CD14-positive monocyte (primary cell): ENCODE data around the gene GATA5. TPM values are rescaled to one million over a fixed set of nuclear protein-coding genes. Genes with fewer than 3 reads are reported as not detected.

Experiments used
- DNase-seq, 3 donors: peaks; one replicate each; pipeline ENCODE4 v3.0.0-alpha.2; 2011 to 2022
- H2AFZ ChIP-seq: 2 replicates; pipeline ENCODE4 v1.6.0; 2012; ENCODE audit warnings: mild to moderate bottlenecking, low read depth, low read length, inconsistent platforms; ENCODE audit not compliant: insufficient read depth, poor library complexity, severe bottlenecking
- H3K27ac ChIP-seq, 2 donors: 1 replicate in 1 of 2; 2 replicates in 1 of 2; pipeline ENCODE4 v1.5.1; 2012 to 2013; ENCODE audit warnings: low read length in 2 of 2, control low read depth in 1 of 2, inconsistent platforms in 1 of 2, low read depth in 1 of 2, mild to moderate bottlenecking in 1 of 2
- H3K27me3 ChIP-seq, 2 donors: one replicate each; pipeline versions ENCODE4 v1.6.0 to v1.6.1; 2011 to 2013; ENCODE audit warnings: low read length in 2 of 2; ENCODE audit not compliant: control insufficient read depth in 2 of 2, insufficient read depth in 2 of 2
- H3K36me3 ChIP-seq, 2 donors: replicated peaks in 1 of 2; 1 replicate in 1 of 2; 2 replicates in 1 of 2; pipeline versions ENCODE4 v1.5.1 to v1.6.1; 2012 to 2013; ENCODE audit warnings: low read length in 2 of 2, control low read depth in 1 of 2, inconsistent platforms in 1 of 2, mild to moderate bottlenecking in 1 of 2; ENCODE audit not compliant: insufficient read depth in 2 of 2, control insufficient read depth in 1 of 2
- H3K4me1 ChIP-seq, 2 donors: 1 replicate in 1 of 2; 2 replicates in 1 of 2; pipeline versions ENCODE4 v1.5.1 to v1.6.1; 2012 to 2013; ENCODE audit warnings: low read length in 2 of 2, control low read depth in 1 of 2, inconsistent platforms in 1 of 2, mild to moderate bottlenecking in 1 of 2, moderate library complexity in 1 of 2; ENCODE audit not compliant: insufficient read depth in 2 of 2, control insufficient read depth in 1 of 2
- H3K4me2 ChIP-seq: replicated peaks from 2 replicates; pipeline ENCODE3; 2012; ENCODE audit warnings: low read length, moderate library complexity, mild to moderate bottlenecking; ENCODE audit not compliant: poor library complexity, severe bottlenecking; ENCODE audit errors: extremely low read depth
- H3K4me3 ChIP-seq, 3 experiments: fragments of 200-600 bp in 1 of 3; sonication (generic) in 1 of 3; replicated peaks in 1 of 3; 1 replicate in 2 of 3; 2 replicates in 1 of 3; pipeline ENCODE4 v1.5.1; 2011 to 2013; ENCODE audit warnings: low read length in 3 of 3, mild to moderate bottlenecking in 3 of 3, control low read depth in 2 of 3, low read depth in 2 of 3, inconsistent platforms in 1 of 3, moderate library complexity in 1 of 3
- H3K79me2 ChIP-seq: 2 replicates; pipeline ENCODE4 v1.6.0; 2012; ENCODE audit warnings: mild to moderate bottlenecking, control low read depth, inconsistent platforms, low read length, moderate library complexity; ENCODE audit not compliant: insufficient read depth
- H3K9ac ChIP-seq: 2 replicates; pipeline ENCODE4 v1.6.0; 2017; ENCODE audit warnings: low read length, mild to moderate bottlenecking; ENCODE audit not compliant: insufficient read depth, poor library complexity, severe bottlenecking
- H3K9me3 ChIP-seq, 2 donors: replicated peaks in 1 of 2; 1 replicate in 1 of 2; 2 replicates in 1 of 2; pipeline versions ENCODE4 v1.5.1 to v1.6.1; 2012 to 2013; ENCODE audit warnings: low read length in 2 of 2, control low read depth in 1 of 2; ENCODE audit not compliant: control insufficient read depth in 1 of 2, insufficient read depth in 1 of 2
- H4K20me1 ChIP-seq: 2 replicates; pipeline ENCODE4 v1.6.0; 2012; ENCODE audit warnings: mild to moderate bottlenecking, low read length, control low read depth, moderate library complexity; ENCODE audit not compliant: insufficient read depth
- H3K27ac Mint-ChIP-seq, 7 donors: one replicate each; pipeline ENCODE4 v1.8.0; 2020; ENCODE audit warnings: mild to moderate bottlenecking in 7 of 7, mixed read lengths in 7 of 7, moderate library complexity in 6 of 7, inconsistent platforms in 2 of 7
- H3K27me3 Mint-ChIP-seq, 3 donors: one replicate each; pipeline ENCODE4 v1.8.0; 2021 to 2022; ENCODE audit warnings: low read depth in 3 of 3, mild to moderate bottlenecking in 3 of 3, mixed read lengths in 3 of 3, moderate library complexity in 3 of 3, inconsistent platforms in 1 of 3
- H3K36me3 Mint-ChIP-seq, 2 donors: one replicate each; pipeline ENCODE4 v1.8.0; 2020; ENCODE audit warnings: mixed read lengths in 2 of 2, inconsistent platforms in 1 of 2, mild to moderate bottlenecking in 1 of 2
- H3K4me1 Mint-ChIP-seq: one replicate; pipeline ENCODE4 v1.8.0; 2020; ENCODE audit warnings: mild to moderate bottlenecking, mixed read lengths
- H3K4me3 Mint-ChIP-seq, 2 donors: one replicate each; pipeline ENCODE4 v1.8.0; 2020; ENCODE audit warnings: mild to moderate bottlenecking in 2 of 2, mixed read lengths in 2 of 2, moderate library complexity in 1 of 2
- H3K9me3 Mint-ChIP-seq, 7 donors: one replicate each; pipeline ENCODE4 v1.8.0; 2020 to 2022; ENCODE audit warnings: mixed read lengths in 7 of 7, mild to moderate bottlenecking in 6 of 7, moderate library complexity in 6 of 7, inconsistent platforms in 2 of 7
- WGBS: methylation state at CpG from one replicate; pipeline ENCODE4 v1.1.5; 2013; ENCODE audit warnings: missing lambda C conversion rate; ENCODE audit not compliant: insufficient coverage; 5-methylcytosine and 5-hydroxymethylcytosine counted together
- intact Hi-C, 2 donors: fragments of 100-400 bp; cut with micrococcal nuclease; formaldehyde crosslinking; loops; one replicate each; pipeline versions ENCODE4 v1.15.0 to v1.15.1; 2023
- polyA plus RNA-seq, 3 donors: library from polyadenylated mRNA; depleted of rRNA in 1 of 3; unstranded in 2 of 3; stranded (reverse) in 1 of 3; fragments of 300-500 nt in 2 of 3; fragments of >200 nt in 1 of 3; fragmentation: Illumina TruSeq in 2 of 3; gene quantifications; 1 replicate in 2 of 3; 2 replicates in 1 of 3; pipeline ENCODE4 v1.2.3, GENCODE V29; 2012 to 2021
- TF ChIP-seq, protein P1 (sequence below): fragments of 200-600 bp; IDR thresholded peaks from one replicate; pipeline ENCODE4 v1.8.0; 2022; ENCODE audit warnings: antibody characterized with exemption, mild to moderate bottlenecking

The GATA5 gene
- polyA plus RNA-seq, 3 donors, result not detected

DNA sequence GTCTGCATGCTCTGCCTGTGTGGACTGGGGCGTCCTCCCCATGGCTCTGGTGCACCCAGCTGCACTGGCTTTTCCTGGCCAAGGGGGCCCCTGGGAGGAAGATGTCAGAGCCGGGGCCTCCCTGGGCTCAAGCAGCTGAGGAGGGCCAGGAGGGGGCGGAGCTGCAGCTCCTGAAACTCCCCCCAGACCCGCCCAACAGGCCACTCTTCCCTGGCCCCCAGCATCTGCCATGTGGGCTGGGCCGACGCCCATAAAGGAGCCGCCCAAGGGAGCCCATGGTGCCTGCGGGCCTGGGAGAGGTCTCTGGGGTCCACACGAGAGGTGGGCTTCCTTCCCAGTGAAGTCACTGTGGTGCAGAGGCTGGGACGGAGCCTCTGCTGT lies 52.5 kb downstream of the GATA5 start:
- Mint-ChIP-seq H3K4me1 (no peaks in the 10 kb centered on the region), H3K4me3 (no peak overlapping the region), H3K27ac (no peak overlapping the region), H3K9me3 (peaks cover 0 to 5% (median 0%) of the 10 kb centered on the region in 7 donors), H3K27me3 (peaks cover 2 to 11% (median 4%) of the 10 kb centered on the region in 3 donors), H3K36me3 (no peaks in the 10 kb centered on the region)
- Histone ChIP-seq H3K4me2 (no peak overlapping the region), H3K36me3 (no peaks in the 10 kb centered on the region), H3K27ac (no peak overlapping the region), H2AFZ (no peak overlapping the region), H4K20me1 (no peaks in the 10 kb centered on the region), H3K79me2 (no peaks in the 10 kb centered on the region), H3K4me1 (no peaks in the 10 kb centered on the region), H3K27me3 (no peaks in the 10 kb centered on the region), H3K4me3 (no peak overlapping the region), H3K9me3 (peaks cover 0 to 5% of the 10 kb centered on the region in 2 donors), H3K9ac (no peak overlapping the region)
- intact Hi-C loops, result no loop called here
- 56% methylated on average over 10 of the region's 10 CpGs for WGBS
- no peak for DNase-seq
- TF ChIP-seq, protein P1, sequence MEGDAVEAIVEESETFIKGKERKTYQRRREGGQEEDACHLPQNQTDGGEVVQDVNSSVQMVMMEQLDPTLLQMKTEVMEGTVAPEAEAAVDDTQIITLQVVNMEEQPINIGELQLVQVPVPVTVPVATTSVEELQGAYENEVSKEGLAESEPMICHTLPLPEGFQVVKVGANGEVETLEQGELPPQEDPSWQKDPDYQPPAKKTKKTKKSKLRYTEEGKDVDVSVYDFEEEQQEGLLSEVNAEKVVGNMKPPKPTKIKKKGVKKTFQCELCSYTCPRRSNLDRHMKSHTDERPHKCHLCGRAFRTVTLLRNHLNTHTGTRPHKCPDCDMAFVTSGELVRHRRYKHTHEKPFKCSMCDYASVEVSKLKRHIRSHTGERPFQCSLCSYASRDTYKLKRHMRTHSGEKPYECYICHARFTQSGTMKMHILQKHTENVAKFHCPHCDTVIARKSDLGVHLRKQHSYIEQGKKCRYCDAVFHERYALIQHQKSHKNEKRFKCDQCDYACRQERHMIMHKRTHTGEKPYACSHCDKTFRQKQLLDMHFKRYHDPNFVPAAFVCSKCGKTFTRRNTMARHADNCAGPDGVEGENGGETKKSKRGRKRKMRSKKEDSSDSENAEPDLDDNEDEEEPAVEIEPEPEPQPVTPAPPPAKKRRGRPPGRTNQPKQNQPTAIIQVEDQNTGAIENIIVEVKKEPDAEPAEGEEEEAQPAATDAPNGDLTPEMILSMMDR, result no peak

DNA sequence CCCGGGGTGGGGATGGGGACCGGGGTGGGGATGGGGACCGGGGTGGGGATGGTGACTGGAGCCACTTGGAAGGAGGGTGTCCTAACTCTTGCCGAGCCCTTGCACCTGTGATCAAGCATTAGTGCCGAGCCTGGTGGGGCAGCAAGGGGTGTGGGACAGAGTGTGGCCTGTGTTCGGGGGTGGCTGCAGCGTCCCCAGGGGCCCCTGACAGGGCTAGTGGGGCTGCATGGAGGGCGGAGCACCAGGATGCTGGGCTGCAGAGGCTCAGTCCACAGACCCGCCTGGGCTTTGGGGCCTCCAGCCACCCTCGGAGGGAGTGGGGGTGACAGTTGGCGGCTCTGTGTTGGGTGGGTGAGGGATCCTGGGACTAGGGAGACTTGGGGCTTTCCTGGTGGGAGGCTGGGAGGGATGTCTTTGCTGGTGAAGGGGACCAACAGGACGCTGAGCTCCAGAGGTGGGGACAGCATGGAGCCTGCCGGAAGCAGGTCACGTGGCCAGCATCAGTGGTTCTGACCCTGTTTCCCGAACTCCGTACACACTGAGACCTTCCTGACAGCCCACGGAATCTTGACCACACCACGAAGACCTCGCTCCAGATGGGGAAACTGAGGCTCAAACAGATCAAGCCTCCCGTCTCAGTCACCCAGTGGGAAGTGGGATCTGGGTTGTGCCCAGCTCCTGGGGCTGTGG lies 53.0 kb downstream of the GATA5 start:
- H3K4me2 ChIP-seq, result no peak overlapping the region
- intact Hi-C loops, result no loop called here
- H3K27me3 ChIP-seq, result no peaks in the 10 kb centered on the region
- Mint-ChIP-seq H3K36me3 (no peaks in the 10 kb centered on the region), H3K4me1 (no peaks in the 10 kb centered on the region), H3K27me3 (peaks cover 2 to 11% (median 4%) of the 10 kb centered on the region in 3 donors), H3K9me3 (peaks cover 0 to 5% (median 0%) of the 10 kb centered on the region in 7 donors), H3K4me3 (no peak overlapping the region), H3K27ac (no peak overlapping the region)
- H3K4me3 ChIP-seq, result no peak overlapping the region
- no peak overlapping the region for H3K27ac ChIP-seq
- no peaks in the 10 kb centered on the region for H3K79me2 ChIP-seq
- no peak overlapping the region for H2AFZ ChIP-seq
- DNase-seq, result no peak
- H3K36me3 ChIP-seq, result no peaks in the 10 kb centered on the region
- H4K20me1 ChIP-seq, result no peaks in the 10 kb centered on the region
- no peak overlapping the region for H3K9ac ChIP-seq
- 91% methylated on average over 17 of the region's 20 CpGs for WGBS
- no peaks in the 10 kb centered on the region for H3K4me1 ChIP-seq
- TF ChIP-seq, protein P1, result no peak
- peaks cover 0 to 5% of the 10 kb centered on the region in 2 donors for H3K9me3 ChIP-seq
